ENCODE data around the gene GYPC. TPM values are rescaled to one million over a fixed set of nuclear protein-coding genes. Genes with fewer than 3 reads are reported as not detected.
A peak's percentile ranks its signal among the peaks of the same experiment; 100 is the strongest.
"Not testable (repeated sequence)": the region's sequence is repeated elsewhere in the genome, so short reads cannot be mapped to it uniquely, and the experiment has no call there.

The GYPC gene
- total RNA-seq, 2 donors from 2014 or later, result 111 to 161 TPM

GRCh38 chr2:126676221-126677175, 20.5 kb downstream of the GYPC start:
- peak overlapping the region; percentile 3 to 52 for H3K27ac Mint-ChIP-seq
- no peak for ATAC-seq
- no peak for DNase-seq (ENCODE audit: low spot score in 2 of 2)
- peaks cover 25 to 72% of the 10 kb centered on the region in 2 donors for H3K36me3 Mint-ChIP-seq
- H3K9me3 Mint-ChIP-seq, result peaks cover 3 to 13% of the 10 kb centered on the region in 2 donors

GRCh38 chr2:126677176-126677538, 21.2 kb downstream of the GYPC start:
- DNase-seq (ENCODE audit: low spot score in 2 of 2) (no peak), ATAC-seq (no peak)
- peaks cover 3 to 13% of the 10 kb centered on the region in 2 donors for H3K9me3 Mint-ChIP-seq
- H3K27ac Mint-ChIP-seq, result peak overlapping the region; percentile 3 to 26
- H3K36me3 Mint-ChIP-seq, result peaks cover 30 to 69% of the 10 kb centered on the region in 2 donors

GRCh38 chr2:126678269-126679065, 22.5 kb downstream of the GYPC start:
- no peak for DNase-seq (ENCODE audit: low spot score in 2 of 2)
- Mint-ChIP-seq H3K9me3 (peaks cover 3 to 13% of the 10 kb centered on the region in 2 donors), H3K27ac (peak overlapping the region; percentile 49 to 95), H3K36me3 (peaks cover 30 to 71% of the 10 kb centered on the region in 2 donors)
- ATAC-seq, result no peak

GRCh38 chr2:126679094-126679713, 23.2 kb downstream of the GYPC start:
- Mint-ChIP-seq H3K9me3 (peaks cover 3 to 13% of the 10 kb centered on the region in 2 donors), H3K27ac (peak overlapping the region; percentile 49 to 95)

GRCh38 chr2:126681505-126681904, 25.5 kb downstream of the GYPC start:
- Mint-ChIP-seq H3K27ac (peak overlapping the region in 1 of 2 donors; percentile 76), H3K36me3 (peaks cover 20 to 63% of the 10 kb centered on the region in 2 donors), H3K9me3 (peaks cover 0 to under 1% of the 10 kb centered on the region in 2 donors)
- no peak for ATAC-seq
- no peak for DNase-seq (ENCODE audit: low spot score in 2 of 2)

More at GRCh38 chr2:126679094-126679713, 23.2 kb downstream of the GYPC start:
- ATAC-seq, result no peak
- no peak for DNase-seq (ENCODE audit: low spot score in 2 of 2)
- peaks cover 27 to 71% of the 10 kb centered on the region in 2 donors for H3K36me3 Mint-ChIP-seq

GRCh38 chr2:126685629-126686028, 29.7 kb downstream of the GYPC start:
- ATAC-seq, result no peak
- DNase-seq (ENCODE audit: low spot score in 2 of 2), result no peak
- Mint-ChIP-seq H3K27ac (peak overlapping the region in 1 of 2 donors; percentile 42), H3K36me3 (peaks cover 43 to 80% of the 10 kb centered on the region in 2 donors), H3K9me3 (peaks cover 1 to 6% of the 10 kb centered on the region in 2 donors)

- peak overlapping the region in 1 of 2 donors; percentile 42 for H3K27ac Mint-ChIP-seq
- H3K9me3 Mint-ChIP-seq, result peaks cover 5 to 6% of the 10 kb centered on the region in 2 donors
- DNase-seq (ENCODE audit: low spot score in 2 of 2), result no peak
- no peak for ATAC-seq
- peaks cover 46 to 83% of the 10 kb centered on the region in 2 donors for H3K36me3 Mint-ChIP-seq
Measured at GRCh38 chr2:126686286-126686685, 30.3 kb downstream of the GYPC start.

GRCh38 chr2:126686841-126687485, 31.0 kb downstream of the GYPC start:
- DNase-seq (ENCODE audit: low spot score in 2 of 2), result no peak
- no peak for ATAC-seq
- Mint-ChIP-seq H3K27ac (peak overlapping the region in 1 of 2 donors; percentile 42), H3K9me3 (peaks cover 6 to 10% of the 10 kb centered on the region in 2 donors), H3K36me3 (peaks cover 46 to 84% of the 10 kb centered on the region in 2 donors)

GRCh38 chr2:126687503-126687902, 31.5 kb downstream of the GYPC start:
- peaks cover 6 to 10% of the 10 kb centered on the region in 2 donors for H3K9me3 Mint-ChIP-seq
- peaks cover 51 to 88% of the 10 kb centered on the region in 2 donors for H3K36me3 Mint-ChIP-seq
- no peak for DNase-seq (ENCODE audit: low spot score in 2 of 2)
- H3K27ac Mint-ChIP-seq, result no peak overlapping the region
- no peak for ATAC-seq

GRCh38 chr2:126688594-126688993, 32.6 kb downstream of the GYPC start:
- H3K27ac Mint-ChIP-seq, result peak overlapping the region in 1 of 2 donors; percentile 62
- ATAC-seq, result not testable (repeated sequence)

GRCh38 chr2:126692241-126692640, 36.3 kb downstream of the GYPC start:
- DNase-seq (ENCODE audit: low spot score in 2 of 2); ATAC-seq: not testable (repeated sequence)
- H3K9me3 Mint-ChIP-seq, result peaks cover 6 to 10% of the 10 kb centered on the region in 2 donors
- H3K27ac Mint-ChIP-seq, result peak overlapping the region in 1 of 2 donors; percentile 19
- peaks cover 68 to 80% of the 10 kb centered on the region in 2 donors for H3K36me3 Mint-ChIP-seq

More at GRCh38 chr2:126688594-126688993, 32.6 kb downstream of the GYPC start:
- DNase-seq (ENCODE audit: low spot score in 2 of 2), result not testable (repeated sequence)
- Mint-ChIP-seq H3K9me3 (peaks cover 6 to 10% of the 10 kb centered on the region in 2 donors), H3K36me3 (peaks cover 62 to 87% of the 10 kb centered on the region in 2 donors)

GRCh38 chr2:126692934-126693592, 37.1 kb downstream of the GYPC start:
- Mint-ChIP-seq H3K36me3 (peaks cover 74 to 80% of the 10 kb centered on the region in 2 donors), H3K9me3 (peaks cover 6 to 10% of the 10 kb centered on the region in 2 donors), H3K27ac (peak overlapping the region; percentile 18 to 36)
- ATAC-seq, result peak in 1 of 2 donors; percentile 34
- not testable (repeated sequence) for DNase-seq (ENCODE audit: low spot score in 2 of 2)

GRCh38 chr2:126696644-126697520, 40.9 kb downstream of the GYPC start:
- DNase-seq (ENCODE audit: low spot score in 2 of 2) (no peak), ATAC-seq (no peak)
- H3K27ac Mint-ChIP-seq, result no peak overlapping the region
- peaks cover 0 to 4% of the 10 kb centered on the region in 2 donors for H3K9me3 Mint-ChIP-seq
- H3K36me3 Mint-ChIP-seq, result peaks cover 48 to 64% of the 10 kb centered on the region in 2 donors

- H3K27ac Mint-ChIP-seq, result peak overlapping the region; percentile 50 to 69
- peaks cover 0 to 4% of the 10 kb centered on the region in 2 donors for H3K9me3 Mint-ChIP-seq
- DNase-seq (ENCODE audit: low spot score in 2 of 2), result no peak
- peaks cover 33 to 49% of the 10 kb centered on the region in 2 donors for H3K36me3 Mint-ChIP-seq
- no peak for ATAC-seq
Measured at GRCh38 chr2:126698376-126698775, 42.4 kb downstream of the GYPC start.

Data from activated naive CD4-positive, alpha-beta T cell treated with anti-CD3 and anti-CD28 coated beads, Interleukin-2, amount 50 U/mL, for 72 hours (primary cell).